Ramos (cell line): ENCODE results near the gene PTPRJ.

Source experiments
- in situ Hi-C: fragments of 300-500 bp; cut with MboI; formaldehyde crosslinking; loops from one replicate; pipeline ENCODE4 v1.14.3; 2022; ENCODE audit warnings: low sequenced_read_pairs; ENCODE audit not compliant: unreplicated experiment

Gene PTPRJ

DNA sequence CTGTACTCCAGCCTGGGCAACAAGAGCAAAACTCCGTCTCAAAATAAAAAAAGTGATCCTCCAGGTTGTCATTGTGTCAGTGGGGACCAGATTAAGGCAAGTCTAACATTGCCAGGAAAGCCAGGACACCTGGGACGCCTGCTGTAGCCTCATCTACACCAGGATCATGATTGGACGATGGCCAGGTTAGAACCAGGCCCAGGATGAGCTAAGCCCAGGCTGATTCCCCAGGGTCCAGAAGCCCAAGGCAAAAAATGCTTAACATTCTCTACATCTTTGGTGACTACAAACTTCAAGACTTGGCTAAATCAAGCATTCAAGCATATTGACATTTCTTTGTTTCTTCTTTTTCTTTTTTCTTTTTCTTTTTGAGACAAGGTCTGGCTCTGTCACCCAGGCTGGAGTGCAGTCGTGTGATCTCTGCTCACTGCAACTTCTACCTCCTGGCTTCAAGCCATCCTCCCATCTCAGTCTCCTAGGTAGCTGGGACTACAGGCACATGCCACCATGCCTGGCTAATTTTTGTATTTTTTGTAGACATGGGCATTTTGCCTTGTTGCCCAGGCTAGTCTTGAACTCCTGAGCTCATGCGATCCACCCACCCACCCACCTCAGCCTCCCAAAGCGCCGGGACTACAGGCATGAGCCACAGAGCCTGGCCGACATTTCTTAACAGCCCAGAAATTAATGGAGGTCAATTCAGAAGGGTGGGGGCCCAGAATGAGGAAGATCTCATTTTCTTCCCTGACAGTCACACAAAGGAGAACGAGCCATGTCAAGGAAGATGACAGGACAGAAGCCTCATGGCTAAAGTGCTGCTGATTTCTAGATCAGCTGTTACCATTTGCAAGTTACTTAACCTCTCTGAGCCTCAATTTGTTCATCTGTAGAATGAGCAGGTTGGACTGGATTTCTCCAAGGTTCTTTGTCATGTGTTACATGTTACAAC lies 12.5 kb upstream of the PTPRJ start:
- in situ Hi-C loops, result no loop called here

DNA sequence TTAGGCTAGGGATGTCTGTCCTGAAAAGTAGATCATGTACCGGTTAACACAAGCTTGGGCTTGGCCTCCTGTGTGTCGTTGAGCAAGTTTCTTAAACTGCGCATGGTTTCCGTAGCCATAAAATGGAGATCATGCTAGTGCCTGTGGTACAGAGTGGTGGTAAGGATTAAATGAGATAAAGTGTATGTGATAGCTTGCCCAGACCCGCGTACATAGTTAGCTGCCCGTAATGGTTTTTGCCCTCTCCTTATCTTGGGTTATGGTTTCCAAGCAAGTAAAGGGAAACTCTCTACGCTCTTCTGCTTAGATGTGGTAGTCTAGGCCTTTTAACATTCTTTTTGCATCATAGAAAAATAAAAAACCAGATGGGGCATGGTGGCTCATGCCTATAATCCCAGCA lies 11.0 kb upstream of the PTPRJ start:
- in situ Hi-C loops, result no loop called here

DNA sequence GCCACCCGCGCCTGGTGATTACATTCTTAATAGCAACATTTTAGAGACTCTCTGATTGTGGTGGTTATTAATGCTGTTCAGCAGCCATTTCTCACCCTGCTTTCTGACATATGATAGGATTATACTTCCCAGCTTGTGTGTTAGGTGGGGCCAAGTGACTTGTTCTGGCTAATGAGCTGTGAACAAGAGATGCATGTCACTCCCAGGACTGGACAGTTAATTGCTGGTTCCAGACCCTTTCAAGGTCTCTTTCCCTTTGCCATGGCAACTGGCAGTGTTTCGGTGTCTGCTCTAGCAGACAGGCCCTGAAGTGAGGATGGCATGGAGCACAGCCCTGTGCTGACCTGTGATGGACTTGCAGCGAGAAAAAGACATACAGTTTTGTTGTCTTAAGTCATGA lies 8.9 kb upstream of the PTPRJ start:
- in situ Hi-C loops, result no loop called here

DNA sequence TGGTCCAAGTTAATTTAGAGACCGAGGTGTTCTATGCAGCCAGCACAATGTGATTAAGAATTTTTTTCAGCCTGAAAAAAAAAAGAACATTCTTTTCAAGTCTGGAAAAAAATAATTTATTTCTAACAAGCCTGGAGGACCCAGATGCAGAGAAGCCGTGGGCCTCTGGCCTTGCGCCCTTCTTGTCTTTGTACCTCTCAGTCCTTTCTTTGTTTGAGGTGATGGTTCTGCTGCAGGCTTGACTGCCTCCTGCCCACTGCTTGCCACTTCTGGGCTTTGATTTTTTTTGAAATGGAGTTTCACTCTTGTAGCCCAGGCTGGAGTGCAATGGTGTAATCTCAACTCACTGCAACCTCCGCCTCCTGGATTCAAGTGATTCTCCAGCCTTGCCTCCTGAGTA lies 7.2 kb upstream of the PTPRJ start:
- in situ Hi-C loops, result no loop called here

DNA sequence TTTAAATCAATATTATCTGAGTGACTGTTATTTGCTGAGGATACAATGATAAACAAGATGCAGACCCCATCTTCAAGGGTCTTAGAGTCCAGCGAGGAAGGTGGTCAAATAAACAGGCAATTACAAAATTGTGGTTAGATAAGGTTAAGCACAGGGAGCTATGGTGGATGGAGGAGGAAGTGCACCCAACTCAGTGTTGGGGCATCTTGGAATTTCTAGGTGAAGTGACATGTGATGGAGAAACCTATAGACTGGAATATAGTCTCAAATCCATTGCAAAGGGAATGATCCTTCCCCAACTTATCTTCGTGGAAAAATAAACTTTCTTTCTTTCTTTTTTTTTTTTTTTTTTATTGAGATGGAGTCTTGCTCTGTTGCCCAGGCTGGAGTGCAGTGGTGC lies 3.4 kb upstream of the PTPRJ start:
- in situ Hi-C loops, result no loop called here

DNA sequence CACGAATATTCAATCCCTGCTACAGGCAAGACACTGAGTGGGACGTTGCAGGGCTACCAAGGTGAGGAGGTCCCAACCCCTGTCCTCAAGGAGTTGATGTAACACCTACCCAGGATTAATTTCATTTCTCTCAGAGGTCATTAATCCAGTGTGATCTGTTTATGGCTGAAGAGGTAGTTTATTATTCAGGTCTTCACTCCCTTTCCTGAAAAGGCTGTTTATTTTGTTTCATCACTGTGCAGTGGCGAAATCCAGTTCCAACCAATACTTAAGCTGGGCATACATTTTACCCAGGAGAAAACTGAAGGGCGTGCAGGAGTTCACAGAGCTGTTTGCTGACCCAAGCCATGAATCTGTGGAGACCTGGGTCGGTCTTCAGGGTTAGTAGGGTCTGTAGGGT lies 2.7 kb upstream of the PTPRJ start:
- in situ Hi-C loops, result no loop called here

DNA sequence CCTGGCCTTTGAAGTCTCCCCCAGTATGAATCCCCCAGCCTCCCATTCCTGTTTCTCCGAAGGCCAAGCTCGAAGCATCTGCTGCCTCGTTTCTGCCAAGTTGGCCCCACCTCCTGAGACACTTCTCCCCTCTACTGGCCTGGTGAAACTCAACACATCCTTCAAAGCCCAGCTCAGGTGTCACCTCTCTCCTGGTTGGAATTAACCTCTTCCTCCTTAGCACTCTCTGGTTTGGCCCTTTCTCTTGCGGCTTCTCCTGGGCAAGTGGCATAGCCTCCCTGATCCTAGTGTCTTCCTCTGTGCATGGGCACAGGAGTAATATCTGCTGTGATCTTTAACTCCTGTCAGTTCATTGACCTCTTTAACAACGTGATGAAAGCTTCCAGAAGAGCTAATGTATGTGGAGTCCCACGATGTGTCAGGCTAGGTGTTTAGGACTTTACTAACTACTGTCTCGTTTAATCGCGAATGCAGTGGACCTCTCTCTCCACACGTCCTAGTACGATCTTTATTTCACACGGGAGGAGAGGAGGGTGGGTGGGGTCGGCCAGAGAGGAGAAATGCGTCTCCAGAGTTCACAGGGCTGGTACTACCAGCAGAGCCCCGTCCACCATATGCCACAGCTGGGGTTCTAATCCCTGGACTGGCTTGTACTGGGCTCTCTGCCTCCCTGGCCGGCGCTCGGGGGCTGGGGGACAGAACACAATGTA lies 826 bp upstream of the PTPRJ start:
- in situ Hi-C loops, result no loop called here

DNA sequence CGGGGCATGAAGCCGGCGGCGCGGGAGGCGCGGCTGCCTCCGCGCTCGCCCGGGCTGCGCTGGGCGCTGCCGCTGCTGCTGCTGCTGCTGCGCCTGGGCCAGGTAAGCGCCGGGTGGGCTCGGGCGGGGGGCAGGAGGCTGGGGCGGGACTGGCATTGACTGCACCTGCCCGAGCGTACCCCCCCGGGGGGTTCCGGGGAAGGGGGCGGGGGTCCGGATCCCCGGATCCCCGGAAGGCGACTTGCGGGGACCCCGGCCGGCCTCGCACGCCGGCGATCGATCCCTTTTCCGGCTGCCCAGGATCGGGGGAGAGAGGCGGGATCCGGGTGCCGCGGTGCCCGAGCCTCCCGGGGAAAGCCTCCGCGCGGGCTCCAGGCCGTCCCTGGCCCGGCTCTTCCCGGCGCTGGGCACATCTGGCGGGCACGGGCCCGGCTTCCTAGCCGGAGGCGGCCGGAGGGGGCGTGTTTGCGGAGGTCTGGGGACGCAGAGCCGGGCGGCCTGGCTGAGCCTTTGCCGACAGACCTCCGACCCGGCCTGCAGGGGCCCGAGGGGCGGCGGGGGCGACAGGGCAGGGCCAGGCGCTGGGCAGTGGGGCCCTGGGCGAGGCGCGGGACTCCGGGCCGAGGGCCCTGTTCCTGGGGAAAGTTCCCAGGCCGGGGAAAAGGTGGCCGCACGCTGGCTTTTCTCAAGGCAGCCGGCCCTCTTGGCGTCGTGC lies 705 bp downstream of the PTPRJ start:
- in situ Hi-C loops, result no loop called here

DNA sequence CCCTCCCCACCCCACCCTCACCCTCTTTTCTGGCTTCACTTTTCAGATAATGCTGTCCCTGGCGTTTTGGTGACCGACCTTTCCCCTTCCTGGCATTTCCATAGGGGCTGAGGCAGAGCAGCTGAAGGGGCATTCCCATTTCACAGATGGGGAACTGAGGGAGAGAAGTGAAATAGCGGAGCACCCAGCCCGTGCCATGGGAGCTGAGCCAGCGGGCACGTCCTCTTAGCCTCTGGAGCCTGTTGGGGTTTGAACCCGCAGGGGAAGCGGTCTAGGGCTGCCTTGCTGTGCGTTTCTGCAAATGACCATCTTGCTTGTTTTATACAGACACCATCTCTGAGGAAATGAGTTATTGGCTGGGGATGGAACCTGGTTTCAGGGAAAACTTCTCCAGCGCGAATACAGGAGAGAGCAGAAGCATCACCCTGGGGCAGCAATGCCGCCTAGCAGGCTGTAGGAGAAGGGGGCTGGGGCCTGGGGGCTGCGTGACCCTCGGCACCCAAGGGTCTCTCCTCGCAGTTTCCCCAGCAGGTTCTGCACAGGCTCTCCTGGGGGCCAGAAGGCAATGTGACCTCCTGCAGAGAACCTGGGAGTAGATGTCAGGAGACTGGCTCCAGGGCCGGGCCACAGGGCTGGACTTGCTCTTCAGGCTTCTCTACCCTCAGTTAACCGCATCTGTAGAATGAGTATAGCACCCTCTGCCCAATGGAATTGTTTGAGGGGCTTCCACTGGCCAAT lies 1.5 kb downstream of the PTPRJ start:
- in situ Hi-C loops, result no loop called here

DNA sequence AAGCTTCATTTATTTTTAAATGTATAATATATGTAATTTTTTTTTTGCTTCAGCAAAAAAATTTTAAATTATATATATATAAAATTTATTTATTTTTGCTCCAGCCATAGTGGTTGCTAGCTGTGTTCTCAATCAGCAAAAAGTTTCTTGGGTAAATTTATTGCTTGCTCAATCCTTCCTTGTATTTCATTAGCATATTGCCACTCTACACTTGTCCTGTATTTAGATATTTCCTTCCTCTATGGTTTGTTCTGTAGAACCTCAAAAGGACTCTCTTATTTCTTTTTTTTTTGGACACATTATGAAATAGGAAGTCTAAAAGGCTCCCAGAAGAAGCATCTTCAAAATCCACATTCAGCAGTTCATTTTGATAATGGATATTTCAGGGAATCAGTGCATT lies 2.3 kb downstream of the PTPRJ start:
- in situ Hi-C loops, result no loop called here

DNA sequence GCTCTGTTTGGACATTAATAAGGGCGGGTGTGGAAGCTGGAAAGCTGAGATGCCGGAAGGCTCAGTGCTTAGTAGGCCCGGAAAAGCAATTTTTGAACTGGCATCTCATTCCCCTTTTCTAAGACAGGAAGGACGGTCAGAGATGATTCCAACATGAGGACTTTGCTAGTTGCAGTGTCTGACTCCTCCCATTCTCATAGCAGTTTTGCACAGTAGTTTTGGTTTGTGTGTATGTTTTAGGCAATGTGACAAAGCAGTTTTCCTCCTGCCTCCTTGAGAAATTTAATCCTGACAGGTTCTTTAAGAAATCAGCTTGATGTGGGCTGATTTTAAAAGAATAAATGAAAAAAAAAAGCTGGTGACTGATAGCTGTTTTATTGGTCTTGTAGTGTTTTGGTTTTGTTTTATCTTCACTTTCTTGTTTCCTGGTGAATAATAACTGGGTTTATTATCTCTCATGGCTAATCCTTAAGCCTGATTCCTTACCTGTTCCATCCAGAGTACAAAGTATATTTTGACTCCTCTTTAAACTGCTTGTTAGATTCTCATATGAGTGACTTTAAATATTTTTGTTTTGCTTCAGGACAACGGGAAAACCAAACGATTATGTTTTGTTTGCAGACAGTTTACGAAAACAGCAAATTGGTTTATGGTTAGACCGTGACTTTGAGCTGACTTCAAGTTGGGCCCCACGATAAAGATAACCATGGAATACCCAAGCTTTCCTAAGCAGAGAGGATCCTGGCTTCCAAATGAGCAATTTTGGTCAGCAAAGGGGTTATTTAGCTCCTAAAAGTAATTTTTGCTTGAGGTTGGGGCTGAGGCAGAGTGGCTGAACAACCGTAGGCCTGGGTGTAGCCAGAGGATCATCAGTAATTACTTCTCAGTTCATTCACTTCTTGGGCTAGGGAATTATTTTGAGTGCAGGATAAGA lies 3.4 kb downstream of the PTPRJ start:
- in situ Hi-C loops, result no loop called here

DNA sequence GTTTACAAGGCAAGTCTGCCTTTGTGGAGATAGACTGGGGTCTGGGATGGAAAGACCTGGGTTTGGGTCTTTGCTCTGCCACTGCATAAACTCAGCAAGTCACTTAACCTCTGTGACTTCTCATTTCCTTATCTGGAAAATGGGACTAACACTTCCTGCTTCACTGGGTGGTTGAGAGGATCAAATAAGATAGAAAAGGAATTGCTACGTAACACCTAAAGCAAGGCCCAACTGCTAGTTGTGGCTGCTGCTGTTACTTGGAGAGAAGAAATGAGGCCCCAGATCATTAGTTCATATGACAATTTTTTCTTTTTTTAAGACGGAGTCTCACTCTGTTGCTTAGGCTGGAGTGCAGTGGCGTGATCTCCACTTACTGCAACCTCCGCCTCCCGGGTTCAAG lies 5.9 kb downstream of the PTPRJ start:
- in situ Hi-C loops, result no loop called here

DNA sequence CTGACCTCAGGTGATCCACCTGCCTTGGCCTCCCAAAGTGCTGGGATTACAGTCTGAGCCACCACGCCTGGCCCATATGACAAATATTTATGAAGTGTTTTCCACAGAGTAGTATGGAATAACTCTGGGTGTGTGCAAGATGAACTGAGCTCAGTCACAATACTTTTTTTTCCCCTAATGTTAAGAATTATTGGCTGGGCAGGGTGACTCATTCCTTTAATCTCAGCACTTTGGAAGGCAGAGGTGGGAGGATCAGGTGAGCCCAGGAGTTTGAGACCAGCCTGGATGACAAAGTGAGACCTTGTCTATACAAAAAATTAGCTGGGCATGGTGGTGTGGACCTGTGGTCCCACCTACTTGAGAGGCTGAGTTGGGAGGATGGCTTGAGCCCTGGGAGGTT lies 6.4 kb downstream of the PTPRJ start:
- in situ Hi-C loops, result no loop called here

DNA sequence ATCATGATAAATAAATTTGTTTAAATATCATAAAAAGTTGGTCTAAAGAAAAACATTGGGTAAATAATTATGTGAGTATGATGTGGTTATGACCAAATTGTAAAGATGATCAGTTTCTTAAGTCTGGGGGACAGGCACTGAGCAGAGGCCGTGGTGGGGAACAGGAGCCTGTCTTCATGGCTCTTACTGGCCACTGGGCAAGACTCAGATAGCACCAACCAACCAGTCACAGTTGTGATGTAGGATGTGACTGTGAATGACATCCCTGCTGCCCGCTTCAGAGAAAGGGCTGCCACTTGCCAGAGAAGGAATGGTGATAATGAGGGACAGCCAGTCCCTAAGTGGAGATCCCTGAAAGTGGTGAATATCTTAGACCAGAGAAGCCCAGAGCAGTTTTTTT lies 7.0 kb downstream of the PTPRJ start:
- in situ Hi-C loops, result no loop called here

DNA sequence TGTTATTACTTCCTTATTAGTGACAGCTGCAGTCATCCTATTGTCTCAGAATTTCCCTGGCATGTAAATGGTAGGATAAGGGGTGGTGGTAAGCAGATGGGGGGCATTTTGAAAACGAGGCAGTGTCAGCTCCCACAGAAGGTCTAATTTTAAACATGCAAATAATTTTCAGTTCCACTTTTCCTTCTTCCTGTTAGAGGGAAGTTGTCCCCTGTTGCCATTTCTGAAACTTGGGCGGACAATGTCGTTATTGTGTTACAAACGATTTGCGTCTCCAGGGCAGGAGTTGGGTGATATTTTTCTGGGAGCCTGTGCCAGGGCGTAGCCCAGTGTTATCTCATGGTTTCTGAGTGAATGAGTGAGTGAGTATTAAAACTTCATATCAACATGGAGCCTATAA lies 7.4 kb downstream of the PTPRJ start:
- in situ Hi-C loops, result no loop called here

DNA sequence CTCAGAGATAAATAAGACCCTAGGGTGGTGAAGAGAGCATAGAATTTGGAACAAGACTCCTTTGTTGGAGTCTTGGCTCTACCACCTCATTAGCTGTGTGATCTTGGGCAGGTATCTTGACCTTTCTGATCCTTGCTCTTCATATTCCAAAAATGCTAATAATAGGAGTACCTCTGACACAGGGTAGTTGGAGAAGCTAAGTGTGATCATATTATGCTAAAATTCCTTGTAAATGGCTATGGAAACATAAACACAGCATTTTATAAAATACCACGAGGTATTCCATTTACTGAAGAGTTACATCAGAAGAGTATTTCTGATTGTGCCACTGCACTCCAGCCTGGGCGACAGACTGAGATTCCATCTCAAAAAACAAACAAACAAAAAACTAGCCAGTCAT lies 9.4 kb downstream of the PTPRJ start:
- in situ Hi-C loops, result no loop called here

DNA sequence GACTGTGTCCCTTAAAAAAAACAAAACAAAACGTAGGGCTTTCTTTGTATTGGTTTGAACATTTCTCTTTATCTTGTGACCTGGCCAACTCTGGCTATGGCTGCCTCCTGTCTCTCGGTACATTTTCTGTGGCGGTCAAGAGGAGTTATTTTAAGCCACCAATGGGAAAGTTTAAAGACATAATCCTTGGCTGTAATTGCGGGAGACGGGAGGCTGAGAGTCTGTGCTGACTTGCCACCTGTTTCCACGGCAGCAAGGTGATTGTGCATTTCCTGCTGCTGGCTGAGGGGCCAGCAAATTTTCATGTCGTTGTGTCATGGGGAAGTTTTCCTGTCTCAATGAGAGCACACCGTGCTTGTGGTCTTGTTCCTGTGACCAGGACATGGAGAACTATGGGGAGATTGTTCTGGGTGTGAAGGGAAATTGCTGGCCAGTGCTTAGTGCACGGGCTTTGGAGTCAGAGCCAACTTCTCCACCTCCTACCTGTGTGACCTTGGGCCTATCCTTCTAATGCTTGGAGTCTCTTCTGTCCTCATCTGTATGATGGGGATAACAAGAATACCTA lies 11.0 kb downstream of the PTPRJ start:
- in situ Hi-C loops, result no loop called here

DNA sequence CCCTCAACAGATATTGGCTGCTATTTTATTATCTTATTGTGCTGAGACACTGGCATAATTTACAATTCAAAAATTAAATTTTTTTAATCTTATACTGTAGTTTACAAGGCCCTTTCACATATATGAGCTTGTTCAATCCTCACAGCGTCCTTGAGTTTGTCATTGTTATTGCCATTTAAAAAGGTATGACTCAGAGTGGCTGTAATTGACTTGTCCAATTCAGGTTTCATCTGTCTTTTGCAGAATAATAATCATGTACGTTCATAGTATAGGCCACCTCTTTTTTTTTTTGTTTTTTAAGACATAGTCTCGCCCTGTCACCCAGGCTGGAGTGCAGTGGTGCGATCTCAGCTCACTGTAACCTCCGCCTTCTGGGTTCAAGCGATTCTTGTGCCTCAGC lies 11.5 kb downstream of the PTPRJ start:
- in situ Hi-C loops, result no loop called here
